OCI-LY7 (cell line): ENCODE measurements around the gene QPRT. TPM values are rescaled to one million over a fixed set of nuclear protein-coding genes. Genes with fewer than 3 reads are reported as not detected.
A peak's percentile ranks its signal among the peaks of the same experiment; 100 is the strongest.

Experiments used
- BruUV-seq: library from RNA; stranded (reverse); fragments of 400-500 nt; replicated peaks from 2 replicates; lab custom pipeline; 2021; lab: Mats Ljungman, UMichigan
- CTCF ChIA-PET: fragments of 300-600 bp; sonication (Branson Sonifier 250); formaldehyde crosslinking; loops from one replicate; lab custom pipeline; 2022; ENCODE audit warnings: antibody characterized with exemption; ENCODE audit not compliant: unreplicated experiment; lab: Charles Lee
- POLR2A ChIA-PET: fragments of 300-600 bp; sonication (Branson Sonifier 250); formaldehyde crosslinking; loops from one replicate; lab custom pipeline; 2022; ENCODE audit warnings: antibody characterized with exemption; lab: Charles Lee
- DNase-seq: peaks from one replicate; pipeline ENCODE4 v3.0.0-alpha.2; 2015; ENCODE audit warnings: low spot score
- H2AFZ ChIP-seq: fragments of 200-600 bp; sonication (generic), shearing (Covaris generic); 2 replicates; pipeline ENCODE4 v1.6.1; 2014; ENCODE audit warnings: mild to moderate bottlenecking, antibody characterized with exemption, low read length, moderate library complexity
- H3K27ac ChIP-seq: fragments of 200-600 bp; sonication (generic); 2 replicates; pipeline ENCODE4 v1.5.1; 2014; ENCODE audit warnings: mixed run types, low read depth, mild to moderate bottlenecking, moderate library complexity, low read length, inconsistent platforms; ENCODE audit not compliant: poor library complexity, severe bottlenecking
- H3K36me3 ChIP-seq: fragments of 200-600 bp; sonication (generic); 2 replicates; pipeline ENCODE4 v1.6.1; 2014; ENCODE audit warnings: mild to moderate bottlenecking, antibody characterized with exemption, low read length, moderate library complexity, mixed read lengths; ENCODE audit not compliant: insufficient read depth
- H3K4me1 ChIP-seq: fragments of 200-600 bp; sonication (generic); 2 replicates; pipeline ENCODE4 v1.5.1; 2014; ENCODE audit warnings: mild to moderate bottlenecking, low read length; ENCODE audit not compliant: insufficient read depth, poor library complexity, severe bottlenecking
- H3K4me2 ChIP-seq: fragments of 200-600 bp; sonication (generic); 2 replicates; pipeline ENCODE4 v1.6.1; 2014; ENCODE audit warnings: mild to moderate bottlenecking, low read length
- H3K4me3 ChIP-seq: fragments of 200-600 bp; sonication (generic); 2 replicates; pipeline ENCODE4 v1.5.1; 2014; ENCODE audit warnings: mild to moderate bottlenecking, low read depth, low read length; ENCODE audit not compliant: poor library complexity, severe bottlenecking
- H3K79me2 ChIP-seq: fragments of 200-600 bp; sonication (generic); 2 replicates; pipeline ENCODE4 v1.6.1; 2016; ENCODE audit warnings: low read depth, mild to moderate bottlenecking, low read length, moderate library complexity, mixed read lengths; ENCODE audit not compliant: insufficient read depth
- H3K9me2 ChIP-seq: fragments of 200-600 bp; sonication (generic); 2 replicates; pipeline ENCODE4 v1.6.1; 2016; ENCODE audit warnings: mild to moderate bottlenecking, low read length, mixed read lengths; ENCODE audit not compliant: insufficient read depth
- H3K9me3 ChIP-seq: fragments of 200-600 bp; sonication (generic); 2 replicates; pipeline ENCODE4 v1.6.1; 2014; ENCODE audit warnings: mild to moderate bottlenecking, mixed run types, low read length, mixed read lengths
- H4K20me1 ChIP-seq: fragments of 200-600 bp; sonication (generic); 2 replicates; pipeline ENCODE4 v1.6.1; 2014; ENCODE audit warnings: mild to moderate bottlenecking, antibody characterized with exemption, low read length, moderate library complexity, mixed read lengths; ENCODE audit not compliant: insufficient read depth
- EZH2phosphoT487 ChIP-seq: fragments of 200-600 bp; sonication (generic); IDR thresholded peaks from 2 replicates; pipeline ENCODE4 v1.6.1; 2018; ENCODE audit warnings: low read depth, borderline replicate concordance, mild to moderate bottlenecking, mixed run types, antibody characterized with exemption, low read length, moderate library complexity, mixed read lengths
- intact Hi-C: fragments of 100-400 bp; cut with micrococcal nuclease; formaldehyde crosslinking; loops from one replicate; pipeline ENCODE4 v1.10.0; 2022; ENCODE audit not compliant: unreplicated experiment
- total RNA-seq, 2 experiments: library from RNA; depleted of rRNA in 1 of 2; stranded (reverse); fragments of >200 nt in 1 of 2; shearing (Covaris generic) in 1 of 2; gene quantifications; 2 replicates each; pipeline ENCODE4 v1.2.3, GENCODE V29; 2014 to 2022
- TF ChIP-seq, protein P1 (sequence below): fragments of 200-600 bp; sonication (generic); conservative IDR thresholded peaks from 2 replicates; pipeline ENCODE4 v1.5.1; 2014; ENCODE audit warnings: mild to moderate bottlenecking, antibody characterized with exemption, low read length, moderate library complexity, mixed read lengths

The QPRT gene
- total RNA-seq, 2 experiments from 2014 or later = 10.6 to 12.6 TPM

DNA sequence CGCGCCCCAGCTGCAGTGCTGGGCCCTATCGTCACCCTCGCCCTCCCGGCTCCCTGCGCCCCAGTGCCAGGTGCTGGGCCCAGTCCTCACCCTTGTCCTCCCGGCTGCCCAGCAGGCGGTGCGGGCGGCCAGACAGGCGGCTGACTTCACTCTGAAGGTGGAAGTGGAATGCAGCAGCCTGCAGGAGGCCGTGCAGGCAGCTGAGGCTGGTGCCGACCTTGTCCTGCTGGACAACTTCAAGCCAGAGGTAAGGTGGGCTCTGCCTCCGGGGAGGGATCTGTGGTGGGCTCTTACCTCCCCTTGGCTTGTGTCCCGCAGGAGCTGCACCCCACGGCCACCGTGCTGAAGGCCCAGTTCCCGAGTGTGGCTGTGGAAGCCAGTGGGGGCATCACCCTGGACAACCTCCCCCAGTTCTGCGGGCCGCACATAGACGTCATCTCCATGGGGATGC, 17.9 kb downstream of the QPRT start:
- CTCF ChIA-PET = no interaction called here
- no peaks in the 10 kb centered on the region for H3K9me2 ChIP-seq
- H3K36me3 ChIP-seq = no peaks in the 10 kb centered on the region
- DNase-seq = no peak
- no peak overlapping the region for H2AFZ ChIP-seq
- H3K9me3 ChIP-seq = no peaks in the 10 kb centered on the region
- H3K4me1 ChIP-seq = peaks cover 14% of the 10 kb centered on the region
- H3K79me2 ChIP-seq = no peaks in the 10 kb centered on the region
- no peak overlapping the region for H3K4me2 ChIP-seq
- POLR2A ChIA-PET = no interaction called here
- intact Hi-C loops = no loop called here
- no peak for TF ChIP-seq EZH2phosphoT487
- TF ChIP-seq, protein P1, sequence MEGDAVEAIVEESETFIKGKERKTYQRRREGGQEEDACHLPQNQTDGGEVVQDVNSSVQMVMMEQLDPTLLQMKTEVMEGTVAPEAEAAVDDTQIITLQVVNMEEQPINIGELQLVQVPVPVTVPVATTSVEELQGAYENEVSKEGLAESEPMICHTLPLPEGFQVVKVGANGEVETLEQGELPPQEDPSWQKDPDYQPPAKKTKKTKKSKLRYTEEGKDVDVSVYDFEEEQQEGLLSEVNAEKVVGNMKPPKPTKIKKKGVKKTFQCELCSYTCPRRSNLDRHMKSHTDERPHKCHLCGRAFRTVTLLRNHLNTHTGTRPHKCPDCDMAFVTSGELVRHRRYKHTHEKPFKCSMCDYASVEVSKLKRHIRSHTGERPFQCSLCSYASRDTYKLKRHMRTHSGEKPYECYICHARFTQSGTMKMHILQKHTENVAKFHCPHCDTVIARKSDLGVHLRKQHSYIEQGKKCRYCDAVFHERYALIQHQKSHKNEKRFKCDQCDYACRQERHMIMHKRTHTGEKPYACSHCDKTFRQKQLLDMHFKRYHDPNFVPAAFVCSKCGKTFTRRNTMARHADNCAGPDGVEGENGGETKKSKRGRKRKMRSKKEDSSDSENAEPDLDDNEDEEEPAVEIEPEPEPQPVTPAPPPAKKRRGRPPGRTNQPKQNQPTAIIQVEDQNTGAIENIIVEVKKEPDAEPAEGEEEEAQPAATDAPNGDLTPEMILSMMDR = no peak
- H4K20me1 ChIP-seq = no peaks in the 10 kb centered on the region
- BruUV-seq = no TSS peak
- H3K27ac ChIP-seq = no peak overlapping the region
- H3K4me3 ChIP-seq = no peak overlapping the region

DNA sequence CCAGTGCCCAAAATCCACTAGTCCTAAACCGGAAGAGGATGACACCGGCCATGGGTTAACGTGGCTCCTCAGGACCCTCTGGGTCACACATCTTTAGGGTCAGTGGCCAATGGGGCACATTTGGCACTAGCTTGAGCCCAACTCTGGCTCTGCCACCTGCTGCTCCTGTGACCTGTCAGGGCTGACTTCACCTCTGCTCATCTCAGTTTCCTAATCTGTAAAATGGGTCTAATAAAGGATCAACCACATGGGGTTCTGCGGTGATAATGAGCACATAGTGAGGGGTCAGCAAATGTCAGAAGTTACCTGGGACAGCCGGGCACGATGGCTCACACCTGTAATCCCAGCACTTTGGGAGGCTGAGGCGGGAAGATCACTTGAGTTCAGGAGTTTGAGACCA, 18.4 kb downstream of the QPRT start:
- intact Hi-C loops = no loop called here
- Histone ChIP-seq H3K36me3 (no peaks in the 10 kb centered on the region), H3K4me3 (no peak overlapping the region), H3K9me2 (no peaks in the 10 kb centered on the region), H3K9me3 (no peaks in the 10 kb centered on the region), H3K27ac (no peak overlapping the region), H2AFZ (no peak overlapping the region), H4K20me1 (no peaks in the 10 kb centered on the region), H3K4me1 (peaks cover 19% of the 10 kb centered on the region), H3K79me2 (no peaks in the 10 kb centered on the region), H3K4me2 (no peak overlapping the region)
- ChIA-PET POLR2A (no interaction called here), CTCF (no interaction called here)
- no peak for TF ChIP-seq EZH2phosphoT487
- TF ChIP-seq, protein P1 = no peak
- no peak for DNase-seq
- no TSS peak for BruUV-seq

DNA sequence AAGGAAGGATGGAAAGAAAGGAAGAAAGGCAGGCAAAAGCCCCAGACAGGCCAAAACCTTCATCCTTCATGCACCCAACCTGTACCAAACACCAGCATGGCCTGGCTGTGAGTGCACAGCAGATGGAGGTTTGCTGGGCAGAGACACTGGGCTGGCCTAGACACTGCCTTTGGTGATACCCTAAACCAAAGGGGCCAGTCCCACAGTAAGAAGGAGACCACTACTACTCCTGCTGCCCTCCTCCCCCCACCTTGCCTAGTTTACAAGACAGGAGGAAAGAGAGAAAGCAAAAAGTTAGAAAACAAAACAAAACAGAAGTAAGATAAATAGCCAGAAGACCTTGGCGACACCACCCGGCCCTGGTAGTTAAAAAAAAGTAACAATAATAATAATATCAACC, 19.1 kb downstream of the QPRT start:
- Histone ChIP-seq H2AFZ (no peak overlapping the region), H3K4me1 (peaks cover 26% of the 10 kb centered on the region), H4K20me1 (no peaks in the 10 kb centered on the region), H3K27ac (no peak overlapping the region), H3K9me2 (no peaks in the 10 kb centered on the region), H3K79me2 (no peaks in the 10 kb centered on the region), H3K36me3 (no peaks in the 10 kb centered on the region), H3K4me2 (no peak overlapping the region), H3K9me3 (no peaks in the 10 kb centered on the region), H3K4me3 (no peak overlapping the region)
- ChIA-PET CTCF (interaction anchor here (0.6 to 1.3 kb wide), 2 partner anchors 16 to 32 kb away, joined by 3 read pairs; no protein-coding TSS in a partner anchor), POLR2A (interaction anchor here (0.6 kb wide), 1 partner anchor 100 kb away, joined by 4 read pairs; no protein-coding TSS in a partner anchor)
- DNase-seq = no peak
- TF ChIP-seq, protein P1 = no peak
- no peak for TF ChIP-seq EZH2phosphoT487
- intact Hi-C loops = no loop called here
- TSS peak; percentile 86 for BruUV-seq
